H9 (cell line): ENCODE measurements around the gene BRD1. TPM values are rescaled to one million over a fixed set of nuclear protein-coding genes. Genes with fewer than 3 reads are reported as not detected.

Experiments
- DNase-seq: peaks from one replicate; pipeline ENCODE4 v3.0.0-alpha.2; 2017
- H2AFZ ChIP-seq: one replicate; pipeline ENCODE4 v1.6.1; 2013; ENCODE audit warnings: mild to moderate bottlenecking, low read length, control low read depth, moderate library complexity
- H2AK5ac ChIP-seq: 2 replicates; pipeline ENCODE4 v1.6.1; 2013; ENCODE audit warnings: low read length, control low read depth, mixed read lengths; ENCODE audit not compliant: insufficient read length
- H2BK120ac ChIP-seq: one replicate; pipeline ENCODE4 v1.6.1; 2013; ENCODE audit warnings: low read depth, mild to moderate bottlenecking, low read length, control low read depth, inconsistent platforms; ENCODE audit not compliant: poor library complexity, severe bottlenecking
- H2BK12ac ChIP-seq: 2 replicates; pipeline ENCODE4 v1.6.1; 2013; ENCODE audit warnings: low read length, control low read depth, mixed read lengths, low read depth; ENCODE audit not compliant: insufficient read length
- H2BK15ac ChIP-seq: 2 replicates; pipeline ENCODE4 v1.6.1; 2013; ENCODE audit warnings: low read depth, low read length, control low read depth
- H2BK20ac ChIP-seq: one replicate; pipeline ENCODE4 v1.6.1; 2013; ENCODE audit warnings: low read depth, mild to moderate bottlenecking, low read length, control low read depth, inconsistent platforms; ENCODE audit not compliant: poor library complexity, severe bottlenecking
- H2BK5ac ChIP-seq: 2 replicates; pipeline ENCODE4 v1.6.1; 2013; ENCODE audit warnings: low read length, control low read depth, mixed read lengths; ENCODE audit not compliant: insufficient read length
- H3K14ac ChIP-seq: 2 replicates; pipeline ENCODE4 v1.6.1; 2013; ENCODE audit warnings: low read length, control low read depth; ENCODE audit not compliant: insufficient read depth
- H3K18ac ChIP-seq: 2 replicates; pipeline ENCODE4 v1.6.1; 2013; ENCODE audit warnings: low read depth, mild to moderate bottlenecking, mixed read lengths, low read length, control low read depth; ENCODE audit not compliant: insufficient read length
- H3K23ac ChIP-seq: 2 replicates; pipeline ENCODE4 v1.6.1; 2013; ENCODE audit warnings: low read length, control low read depth, mixed read lengths, low read depth; ENCODE audit not compliant: insufficient read length
- H3K23me2 ChIP-seq: 2 replicates; pipeline ENCODE4 v1.6.1; 2013; ENCODE audit warnings: low read depth, mild to moderate bottlenecking, mixed read lengths, low read length, control low read depth; ENCODE audit not compliant: insufficient read length, poor library complexity, severe bottlenecking
- H3K27ac ChIP-seq: 2 replicates; pipeline ENCODE4 v1.5.1; 2013; ENCODE audit warnings: low read length, control low read depth, mixed read lengths, low read depth; ENCODE audit not compliant: insufficient read length
- H3K27me3 ChIP-seq: 2 replicates; pipeline ENCODE4 v1.6.1; 2013; ENCODE audit warnings: low read length, control low read depth, inconsistent platforms; ENCODE audit not compliant: insufficient read depth
- H3K4ac ChIP-seq: 2 replicates; pipeline ENCODE4 v1.6.1; 2013; ENCODE audit warnings: low read depth, mild to moderate bottlenecking, control low read depth, inconsistent platforms, low read length, moderate library complexity
- H3K4me1 ChIP-seq: 2 replicates; pipeline ENCODE4 v1.6.1; 2013; ENCODE audit warnings: low read length, control low read depth, inconsistent platforms; ENCODE audit not compliant: insufficient read depth
- H3K4me2 ChIP-seq: 2 replicates; pipeline ENCODE4 v1.6.1; 2013; ENCODE audit warnings: low read length, control low read depth, mixed read lengths; ENCODE audit not compliant: insufficient read length, insufficient read depth
- H3K56ac ChIP-seq: 2 replicates; pipeline ENCODE4 v1.6.1; 2013; ENCODE audit warnings: low read depth, mild to moderate bottlenecking, mixed read lengths, low read length, control low read depth; ENCODE audit not compliant: insufficient read length
- H3K79me1 ChIP-seq: 2 replicates; pipeline ENCODE4 v1.6.1; 2013; ENCODE audit warnings: low read depth, mild to moderate bottlenecking, moderate library complexity, low read length, control low read depth, inconsistent platforms; ENCODE audit not compliant: insufficient read depth, poor library complexity, severe bottlenecking
- H3K79me2 ChIP-seq: 2 replicates; pipeline ENCODE4 v1.6.1; 2013; ENCODE audit warnings: low read length, control low read depth, inconsistent platforms; ENCODE audit not compliant: insufficient read depth
- H3K9ac ChIP-seq: 2 replicates; pipeline ENCODE4 v1.6.1; 2013; ENCODE audit warnings: low read length, control low read depth, mixed read lengths; ENCODE audit not compliant: insufficient read length; ENCODE audit errors: extremely low read depth
- H3K9me3 ChIP-seq: one replicate; pipeline ENCODE4 v1.6.1; 2013; ENCODE audit warnings: low read depth, low read length, inconsistent platforms; ENCODE audit not compliant: control insufficient read depth
- H3T11ph ChIP-seq: one replicate; pipeline ENCODE4 v1.6.1; 2013; ENCODE audit warnings: mild to moderate bottlenecking, low read length, control low read depth, inconsistent platforms
- H4K20me1 ChIP-seq: one replicate; pipeline ENCODE4 v1.6.1; 2013; ENCODE audit not compliant: control insufficient read depth, insufficient read length, insufficient read depth
- H4K5ac ChIP-seq: 2 replicates; pipeline ENCODE4 v1.6.1; 2013; ENCODE audit warnings: low read depth, mild to moderate bottlenecking, mixed read lengths, low read length, control low read depth; ENCODE audit not compliant: insufficient read length
- H4K8ac ChIP-seq: replicated peaks from 2 replicates; pipeline ENCODE4 v1.6.1; 2013; ENCODE audit warnings: low read length, control low read depth, mixed read lengths, low read depth; ENCODE audit not compliant: insufficient read length
- H4K91ac ChIP-seq: 2 replicates; pipeline ENCODE4 v1.6.1; 2013; ENCODE audit warnings: low read depth, mild to moderate bottlenecking, moderate library complexity, mixed read lengths, low read length, control low read depth; ENCODE audit not compliant: insufficient read length
- H3K27ac Mint-ChIP-seq, 3 experiments: 2 replicates in 2 of 3; 3 replicates in 1 of 3; pipeline ENCODE4 v1.8.0; 2020 to 2021; ENCODE audit warnings: mixed read lengths in 3 of 3, mild to moderate bottlenecking in 1 of 3, moderate library complexity in 1 of 3
- H3K27me3 Mint-ChIP-seq: 2 replicates; pipeline ENCODE4 v1.8.0; 2021; ENCODE audit warnings: low read depth, mild to moderate bottlenecking, moderate library complexity, mixed read lengths
- H3K36me3 Mint-ChIP-seq, 3 experiments: 2 replicates in 2 of 3; 3 replicates in 1 of 3; pipeline ENCODE4 v1.8.0; 2020 to 2021; ENCODE audit warnings: low read depth in 3 of 3, mixed read lengths in 3 of 3; ENCODE audit not compliant: insufficient read depth in 1 of 3
- H3K4me1 Mint-ChIP-seq, 2 experiments: 2 replicates each; pipeline ENCODE4 v1.8.0; 2020; ENCODE audit warnings: mixed read lengths in 2 of 2
- H3K4me3 Mint-ChIP-seq, 2 experiments: 2 replicates in 1 of 2; 3 replicates in 1 of 2; pipeline ENCODE4 v1.8.0; 2020 to 2021; ENCODE audit warnings: mild to moderate bottlenecking in 2 of 2, mixed read lengths in 2 of 2, moderate library complexity in 1 of 2
- H3K9me3 Mint-ChIP-seq, 2 experiments: 2 replicates in 1 of 2; 3 replicates in 1 of 2; pipeline ENCODE4 v1.8.0; 2020; ENCODE audit warnings: mild to moderate bottlenecking in 2 of 2, mixed read lengths in 2 of 2, moderate library complexity in 1 of 2
- WGBS: extraction: QIAGEN DNeasy Blood & Tissue Kit; methylation state at CpG from one replicate; pipeline ENCODE4 v1.1.7; 2013; ENCODE audit warnings: missing lambda C conversion rate, low lambda C conversion rate, mixed read lengths; ENCODE audit not compliant: insufficient read length; ENCODE audit errors: extremely low coverage; 5-methylcytosine and 5-hydroxymethylcytosine counted together
- total RNA-seq: library from RNA; stranded (reverse); gene quantifications from 2 replicates; pipeline ENCODE4 v1.2.1, GENCODE V29; 2021
- TF ChIP-seq, protein P1 (sequence below): fragments of 200-600 bp; sonication (generic); conservative IDR thresholded peaks from 3 replicates; pipeline ENCODE4 v1.8.0; 2021; ENCODE audit warnings: antibody characterized with exemption, mild to moderate bottlenecking

The BRD1 gene
- total RNA-seq, 1 experiment from 2014 or later, result 51.3 TPM

DNA sequence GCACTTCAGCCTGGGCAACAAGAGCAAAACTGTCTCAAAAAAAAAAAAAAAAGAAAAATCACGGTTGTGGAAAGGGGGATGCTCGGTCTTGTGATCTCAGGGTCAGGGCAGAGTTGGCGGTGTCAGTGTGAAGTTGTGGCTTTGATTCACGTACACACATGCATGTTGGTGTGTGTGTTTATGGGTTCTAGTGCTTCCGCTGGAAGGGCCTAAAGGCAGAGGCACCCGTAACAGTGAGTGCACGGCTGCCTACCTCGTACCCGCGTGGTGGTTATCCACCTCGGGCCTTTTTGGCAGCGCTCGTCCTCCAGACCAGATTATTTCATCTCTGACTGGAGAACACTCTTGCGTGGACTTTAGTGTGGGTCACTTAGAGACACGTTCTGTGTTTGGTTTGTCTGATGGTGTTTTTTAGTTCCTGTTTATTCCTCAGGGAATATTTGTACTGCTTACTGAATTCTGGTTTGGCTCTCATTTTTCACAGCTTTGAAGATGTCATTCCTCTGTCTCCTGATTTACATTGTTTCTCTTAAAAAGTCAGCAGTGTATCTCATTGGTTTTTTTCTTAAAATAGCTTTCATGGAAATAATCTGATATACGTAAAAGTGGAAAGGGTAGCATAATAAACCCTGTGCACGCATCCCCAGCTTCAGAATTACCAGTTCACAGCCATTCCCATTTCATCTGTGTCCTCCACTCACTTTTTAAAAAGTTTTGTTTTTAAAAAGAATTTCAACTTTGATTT, 41.6 kb upstream of the BRD1 start:
- Histone ChIP-seq H3K79me1 (peaks cover 21% of the 10 kb centered on the region), H2BK20ac (no peak overlapping the region), H2AFZ (no peak overlapping the region), H3K4ac (no peak overlapping the region), H4K8ac (no peak overlapping the region), H3K4me2 (no peak overlapping the region), H3K4me1 (no peaks in the 10 kb centered on the region), H2AK5ac (no peak overlapping the region), H4K91ac (no peak overlapping the region), H3K27ac (no peak overlapping the region), H3K23ac (no peak overlapping the region), H3K14ac (no peak overlapping the region), H3K27me3 (no peaks in the 10 kb centered on the region), H3T11ph (no peak overlapping the region), H2BK120ac (no peak overlapping the region), H3K79me2 (peaks cover 26% of the 10 kb centered on the region; the same call in 1 of the 2 replicates), H4K5ac (no peak overlapping the region), H3K9me3 (peaks cover 4% of the 10 kb centered on the region), H3K23me2 (no peaks in the 10 kb centered on the region), H2BK15ac (no peak overlapping the region), H3K56ac (no peak overlapping the region), H4K20me1 (no peaks in the 10 kb centered on the region), H2BK5ac (no peak overlapping the region), H3K18ac (no peak overlapping the region), H2BK12ac (no peak overlapping the region), H3K9ac (no peak overlapping the region)
- Mint-ChIP-seq H3K27ac (no peak overlapping the region; a peak in 1 of 7 replicates), H3K4me1 (peaks cover 9 to 13% of the 10 kb centered on the region in 2 experiments), H3K27me3 (no peaks in the 10 kb centered on the region), H3K36me3 (peaks cover 51 to 60% (median 54%) of the 10 kb centered on the region in 3 experiments), H3K9me3 (peaks cover 45 to 51% of the 10 kb centered on the region in 2 experiments), H3K4me3 (no peak overlapping the region)
- WGBS, result no CpG with 5 or more reads among the region's 17 CpGs
- no peak for DNase-seq
- TF ChIP-seq, protein P1, sequence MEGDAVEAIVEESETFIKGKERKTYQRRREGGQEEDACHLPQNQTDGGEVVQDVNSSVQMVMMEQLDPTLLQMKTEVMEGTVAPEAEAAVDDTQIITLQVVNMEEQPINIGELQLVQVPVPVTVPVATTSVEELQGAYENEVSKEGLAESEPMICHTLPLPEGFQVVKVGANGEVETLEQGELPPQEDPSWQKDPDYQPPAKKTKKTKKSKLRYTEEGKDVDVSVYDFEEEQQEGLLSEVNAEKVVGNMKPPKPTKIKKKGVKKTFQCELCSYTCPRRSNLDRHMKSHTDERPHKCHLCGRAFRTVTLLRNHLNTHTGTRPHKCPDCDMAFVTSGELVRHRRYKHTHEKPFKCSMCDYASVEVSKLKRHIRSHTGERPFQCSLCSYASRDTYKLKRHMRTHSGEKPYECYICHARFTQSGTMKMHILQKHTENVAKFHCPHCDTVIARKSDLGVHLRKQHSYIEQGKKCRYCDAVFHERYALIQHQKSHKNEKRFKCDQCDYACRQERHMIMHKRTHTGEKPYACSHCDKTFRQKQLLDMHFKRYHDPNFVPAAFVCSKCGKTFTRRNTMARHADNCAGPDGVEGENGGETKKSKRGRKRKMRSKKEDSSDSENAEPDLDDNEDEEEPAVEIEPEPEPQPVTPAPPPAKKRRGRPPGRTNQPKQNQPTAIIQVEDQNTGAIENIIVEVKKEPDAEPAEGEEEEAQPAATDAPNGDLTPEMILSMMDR, result no peak
